Neuronal stem cell (in vitro differentiated cells): ENCODE results near the gene ETFBKMT.
"Not testable (repeated sequence)": the region's sequence is repeated elsewhere in the genome, so short reads cannot be mapped to it uniquely, and the experiment has no call there.

ENCODE experiments used
- DNase-seq: peaks from one replicate; pipeline ENCODE4 v3.0.0-alpha.2; 2013; ENCODE audit warnings: low spot score
- H2AFZ ChIP-seq: one replicate; pipeline ENCODE4 v1.6.1; 2013; ENCODE audit warnings: mild to moderate bottlenecking, low read length, inconsistent platforms
- H2AK5ac ChIP-seq: 2 replicates; pipeline ENCODE4 v1.6.1; 2013; ENCODE audit warnings: low read depth, mild to moderate bottlenecking, inconsistent platforms, low read length, moderate library complexity, mixed read lengths
- H2BK120ac ChIP-seq: 2 replicates; pipeline ENCODE4 v1.6.1; 2013; ENCODE audit warnings: low read depth, mild to moderate bottlenecking, inconsistent platforms, low read length, moderate library complexity, mixed read lengths
- H2BK12ac ChIP-seq: one replicate; pipeline ENCODE4 v1.6.1; 2013; ENCODE audit warnings: low read length, inconsistent platforms
- H2BK15ac ChIP-seq: 2 replicates; pipeline ENCODE4 v1.6.1; 2013; ENCODE audit warnings: mild to moderate bottlenecking, low read length, inconsistent platforms, mixed read lengths
- H2BK5ac ChIP-seq: one replicate; pipeline ENCODE4 v1.6.1; 2013; ENCODE audit warnings: inconsistent platforms, mild to moderate bottlenecking, low read length, moderate library complexity
- H3K14ac ChIP-seq: one replicate; pipeline ENCODE4 v1.6.1; 2013; ENCODE audit warnings: low read length, inconsistent platforms
- H3K18ac ChIP-seq: 2 replicates; pipeline ENCODE4 v1.6.1; 2013; ENCODE audit warnings: low read length, inconsistent platforms
- H3K23ac ChIP-seq: 2 replicates; pipeline ENCODE4 v1.6.1; 2013; ENCODE audit warnings: low read depth, mild to moderate bottlenecking, mixed read lengths, low read length, inconsistent platforms; ENCODE audit not compliant: poor library complexity
- H3K27ac ChIP-seq: replicated peaks from 3 replicates; pipeline ENCODE4 v1.5.1; 2013; ENCODE audit warnings: low read length, inconsistent platforms
- H3K27me3 ChIP-seq, 3 experiments: 2 replicates each; pipeline ENCODE4 v1.6.1; 2013; ENCODE audit warnings: low read length in 3 of 3, mild to moderate bottlenecking in 2 of 3, inconsistent platforms in 1 of 3, low read depth in 1 of 3, mixed read lengths in 1 of 3, moderate library complexity in 1 of 3; ENCODE audit not compliant: control insufficient read depth in 3 of 3, insufficient read depth in 3 of 3
- H3K36me3 ChIP-seq, 2 donors: replicated peaks in 1 of 2; 2 replicates each; pipeline ENCODE4 v1.6.1; 2013; ENCODE audit warnings: low read length in 2 of 2; ENCODE audit not compliant: control insufficient read depth in 2 of 2, insufficient read depth in 2 of 2
- H3K4ac ChIP-seq: 2 replicates; pipeline ENCODE4 v1.6.1; 2013; ENCODE audit warnings: inconsistent platforms, mild to moderate bottlenecking, low read length, moderate library complexity
- H3K4me1 ChIP-seq, 2 donors: 1 replicate in 1 of 2; 2 replicates in 1 of 2; pipeline ENCODE4 v1.6.1; 2013; ENCODE audit warnings: low read length in 2 of 2, low read depth in 1 of 2; ENCODE audit not compliant: control insufficient read depth in 2 of 2, insufficient read depth in 1 of 2
- H3K4me2 ChIP-seq: one replicate; pipeline ENCODE4 v1.6.1; 2013; ENCODE audit warnings: mild to moderate bottlenecking, low read length, inconsistent platforms; ENCODE audit not compliant: insufficient read depth, poor library complexity, severe bottlenecking
- H3K4me3 ChIP-seq, 2 donors: 2 replicates each; pipeline ENCODE4 v1.5.1; 2013; ENCODE audit warnings: low read length in 2 of 2, mild to moderate bottlenecking in 2 of 2, inconsistent platforms in 1 of 2, moderate library complexity in 1 of 2
- H3K79me1 ChIP-seq: one replicate; pipeline ENCODE4 v1.6.1; 2013; ENCODE audit warnings: low read depth, mild to moderate bottlenecking, inconsistent platforms, low read length, moderate library complexity
- H3K9ac ChIP-seq: one replicate; pipeline ENCODE4 v1.6.1; 2013; ENCODE audit warnings: mild to moderate bottlenecking, low read depth, low read length, inconsistent platforms; ENCODE audit not compliant: poor library complexity
- H3K9me3 ChIP-seq, 2 donors: replicated peaks in 1 of 2; 2 replicates each; pipeline versions ENCODE3 to v1.6.1; 2013; ENCODE audit warnings: low read length in 2 of 2, mild to moderate bottlenecking in 2 of 2, inconsistent platforms in 1 of 2, low read depth in 1 of 2, mixed read lengths in 1 of 2, moderate library complexity in 1 of 2; ENCODE audit not compliant: control insufficient read depth in 2 of 2, insufficient read depth in 1 of 2
- H4K8ac ChIP-seq: one replicate; pipeline ENCODE4 v1.6.1; 2013; ENCODE audit warnings: low read depth, mild to moderate bottlenecking, inconsistent platforms, low read length, moderate library complexity
- H4K91ac ChIP-seq: one replicate; pipeline ENCODE4 v1.6.1; 2013; ENCODE audit warnings: low read length, low read depth, mild to moderate bottlenecking, inconsistent platforms; ENCODE audit not compliant: poor library complexity
- WGBS, 2 donors: extraction: QIAGEN DNeasy Blood & Tissue Kit; methylation state at CpG; one replicate each; pipeline ENCODE4 v1.1.7; 2013; ENCODE audit warnings: missing lambda C conversion rate in 2 of 2, mixed read lengths in 1 of 2; ENCODE audit not compliant: insufficient read length in 2 of 2, insufficient replicate concordance in 1 of 2; ENCODE audit errors: extremely low coverage in 2 of 2; 5-methylcytosine and 5-hydroxymethylcytosine counted together

ETFBKMT gene

GRCh38 chr12:31664038-31664437, 4.5 kb downstream of the ETFBKMT start:
- no peaks in the 10 kb centered on the region for H3K79me1 ChIP-seq
- H3K4me3 ChIP-seq, result no peak overlapping the region
- H3K18ac ChIP-seq, result no peak overlapping the region
- no peak overlapping the region for H4K91ac ChIP-seq
- H2BK120ac ChIP-seq, result no peak overlapping the region
- H3K9me3 ChIP-seq, result peaks cover 2 to 7% of the 10 kb centered on the region in 2 donors
- no CpG with 5 or more reads among the region's 6 CpGs for WGBS, 2 donors
- no peak for DNase-seq
- peaks cover 0 to 2% of the 10 kb centered on the region in 2 donors for H3K4me1 ChIP-seq
- no peak overlapping the region for H3K23ac ChIP-seq
- H3K27ac ChIP-seq, result no peak overlapping the region
- H3K14ac ChIP-seq, result no peak overlapping the region
- H2BK15ac ChIP-seq, result no peak overlapping the region
- H2BK12ac ChIP-seq, result no peak overlapping the region
- H2BK5ac ChIP-seq, result no peak overlapping the region
- no peaks in the 10 kb centered on the region for H3K36me3 ChIP-seq
- H3K9ac ChIP-seq, result no peak overlapping the region
- H4K8ac ChIP-seq, result no peak overlapping the region
- no peaks in the 10 kb centered on the region for H3K27me3 ChIP-seq
- H3K4me2 ChIP-seq, result no peak overlapping the region
- no peak overlapping the region for H3K4ac ChIP-seq
- H2AK5ac ChIP-seq, result no peak overlapping the region
- H2AFZ ChIP-seq, result no peak overlapping the region

DNA sequence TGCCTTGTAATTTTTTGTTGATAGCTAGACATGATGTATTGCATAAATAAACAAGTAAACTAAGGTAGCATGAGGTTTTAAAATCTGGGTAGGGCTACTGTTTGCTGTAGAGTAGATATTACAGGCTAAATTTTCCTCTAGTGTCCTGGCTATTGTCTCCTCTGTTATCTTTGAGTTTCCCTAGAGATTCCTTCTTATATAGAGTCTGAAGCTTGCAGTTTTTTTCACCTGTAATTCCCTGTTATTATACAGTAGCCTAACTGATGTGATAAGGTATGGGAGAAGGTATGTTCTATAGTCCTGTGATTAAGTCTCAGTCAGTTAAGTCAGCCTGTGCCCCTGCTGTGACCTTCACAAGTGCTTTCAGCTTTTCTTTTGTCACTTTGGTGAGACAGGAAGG, 9.5 kb downstream of the ETFBKMT start:
- no peaks in the 10 kb centered on the region for H3K36me3 ChIP-seq
- H3K14ac ChIP-seq, result no peak overlapping the region
- no peak overlapping the region for H2BK5ac ChIP-seq
- DNase-seq, result no peak
- no peak overlapping the region for H3K9ac ChIP-seq
- no peak overlapping the region for H3K18ac ChIP-seq
- H3K4ac ChIP-seq, result no peak overlapping the region
- H2AFZ ChIP-seq, result no peak overlapping the region
- no peaks in the 10 kb centered on the region for H3K79me1 ChIP-seq
- no peak overlapping the region for H3K4me3 ChIP-seq
- H3K27me3 ChIP-seq, result no peaks in the 10 kb centered on the region
- no peak overlapping the region for H2BK120ac ChIP-seq
- no peak overlapping the region for H3K23ac ChIP-seq
- H3K9me3 ChIP-seq, result peaks cover 4 to 16% of the 10 kb centered on the region in 2 donors
- no peak overlapping the region for H2BK12ac ChIP-seq
- no peak overlapping the region for H2BK15ac ChIP-seq
- H4K91ac ChIP-seq, result no peak overlapping the region
- H3K27ac ChIP-seq, result no peak overlapping the region
- H3K4me1 ChIP-seq, result no peaks in the 10 kb centered on the region
- no peak overlapping the region for H4K8ac ChIP-seq
- no peak overlapping the region for H3K4me2 ChIP-seq
- H2AK5ac ChIP-seq, result no peak overlapping the region

DNA sequence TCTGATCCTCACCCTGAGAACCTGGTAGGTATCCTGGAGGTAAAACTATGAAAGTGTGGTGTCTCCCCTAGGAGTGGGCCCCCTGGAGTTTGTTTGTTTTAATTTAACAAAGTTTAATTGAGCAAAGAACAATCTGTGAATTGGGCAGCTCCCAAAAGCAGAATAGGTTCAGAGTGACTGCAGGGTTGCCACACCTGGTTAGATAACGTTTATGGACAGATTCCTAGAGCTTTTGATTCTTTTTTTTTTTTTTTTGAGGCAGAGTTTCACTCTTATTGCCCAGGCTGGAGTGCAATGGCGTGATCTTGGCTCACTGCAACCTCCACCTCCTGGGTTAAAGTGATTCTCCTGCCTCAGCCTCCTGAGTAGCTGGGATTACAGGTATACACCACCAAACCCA, 10.1 kb downstream of the ETFBKMT start:
- not testable (repeated sequence) for H3K27ac ChIP-seq, H3K4ac ChIP-seq, H3K18ac ChIP-seq, H2BK5ac ChIP-seq, H2BK15ac ChIP-seq, H2AK5ac ChIP-seq, H3K4me1 ChIP-seq, H3K14ac ChIP-seq, H3K4me3 ChIP-seq, H3K4me2 ChIP-seq, H3K27me3 ChIP-seq, H3K79me1 ChIP-seq, H4K91ac ChIP-seq, H3K9ac ChIP-seq, H2BK120ac ChIP-seq, H2AFZ ChIP-seq, DNase-seq, H3K36me3 ChIP-seq, H3K23ac ChIP-seq, H2BK12ac ChIP-seq, H4K8ac ChIP-seq
- WGBS, 2 donors, result no CpG with 5 or more reads among the region's 2 CpGs
- H3K9me3 ChIP-seq, result peaks cover 4 to 17% of the 10 kb centered on the region in 2 donors

DNA sequence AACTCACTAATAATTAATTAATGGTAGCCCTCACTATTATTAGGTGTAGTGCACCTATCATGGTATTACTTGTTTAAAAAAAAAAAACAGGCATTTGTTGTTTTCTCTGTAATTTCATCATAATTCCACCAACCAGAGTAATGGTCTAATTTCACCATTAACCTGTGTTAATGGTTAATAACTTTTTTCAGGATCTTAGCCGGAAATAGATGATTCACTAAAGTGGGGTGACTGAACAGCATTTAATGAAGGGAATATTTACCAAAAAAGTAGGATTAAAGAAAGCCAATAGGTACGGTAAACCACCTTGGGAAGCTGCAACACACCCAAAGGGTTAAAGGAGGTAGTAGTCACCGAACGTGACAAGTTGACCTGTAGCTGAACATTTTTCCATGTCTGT, 13.0 kb downstream of the ETFBKMT start:
- H2BK5ac ChIP-seq, result no peak overlapping the region
- no peak overlapping the region for H3K4ac ChIP-seq
- no peaks in the 10 kb centered on the region for H3K36me3 ChIP-seq
- no CpG with 5 or more reads among the region's 4 CpGs for WGBS, 2 donors
- H4K91ac ChIP-seq, result no peak overlapping the region
- H3K27ac ChIP-seq, result no peak overlapping the region
- H3K4me1 ChIP-seq, result no peaks in the 10 kb centered on the region
- no peak overlapping the region for H2BK12ac ChIP-seq
- H2BK120ac ChIP-seq, result no peak overlapping the region
- peaks cover 2 to 13% of the 10 kb centered on the region in 2 donors for H3K9me3 ChIP-seq
- H2AK5ac ChIP-seq, result no peak overlapping the region
- no peak overlapping the region for H3K23ac ChIP-seq
- no peak overlapping the region for H2AFZ ChIP-seq
- H3K27me3 ChIP-seq, result no peaks in the 10 kb centered on the region
- no peak overlapping the region for H3K4me3 ChIP-seq
- H3K4me2 ChIP-seq, result no peak overlapping the region
- no peak overlapping the region for H2BK15ac ChIP-seq
- DNase-seq, result no peak
- H3K9ac ChIP-seq, result no peak overlapping the region
- H4K8ac ChIP-seq, result no peak overlapping the region
- H3K18ac ChIP-seq, result no peak overlapping the region
- peaks cover 1% of the 10 kb centered on the region for H3K79me1 ChIP-seq
- no peak overlapping the region for H3K14ac ChIP-seq
